SU-DHL-6 (cell line): Measurements from ENCODE around the gene SEMA3D.

Experiments
- EZH2phosphoT487 ChIP-seq: fragments of 200-600 bp; sonication (generic), shearing (Covaris generic); conservative IDR thresholded peaks from 2 replicates; pipeline ENCODE4 v1.6.1; 2018; ENCODE audit warnings: mild to moderate bottlenecking, antibody characterized with exemption, low read length, moderate library complexity, mixed read lengths
- TF ChIP-seq, protein P1 (sequence below): fragments of 200-600 bp; sonication (generic); IDR thresholded peaks from one replicate; pipeline ENCODE4 v1.5.1; 2017; ENCODE audit warnings: antibody characterized with exemption, mild to moderate bottlenecking, low read length, moderate library complexity; ENCODE audit not compliant: insufficient read depth, poor library complexity, severe bottlenecking

DNA sequence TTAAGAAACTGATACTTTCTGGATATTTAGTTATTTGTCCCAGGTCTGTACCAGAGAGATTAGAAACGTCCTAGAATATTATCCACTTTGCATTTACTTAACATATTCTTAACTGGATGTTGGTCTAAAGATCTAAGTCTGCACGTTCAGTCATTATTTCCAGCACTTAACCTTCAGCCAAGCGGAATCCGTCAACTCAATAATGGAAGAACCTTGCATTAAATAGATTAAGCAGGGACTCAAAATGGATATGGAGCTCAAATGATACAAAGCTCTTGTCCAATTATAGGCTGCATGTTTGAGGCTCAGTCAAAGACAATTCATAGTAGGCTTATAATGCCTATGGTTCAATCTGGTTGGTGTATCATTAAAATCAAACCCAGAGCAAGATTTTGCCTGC lies 162.9 kb downstream of the SEMA3D start:
- TF ChIP-seq, protein P1, sequence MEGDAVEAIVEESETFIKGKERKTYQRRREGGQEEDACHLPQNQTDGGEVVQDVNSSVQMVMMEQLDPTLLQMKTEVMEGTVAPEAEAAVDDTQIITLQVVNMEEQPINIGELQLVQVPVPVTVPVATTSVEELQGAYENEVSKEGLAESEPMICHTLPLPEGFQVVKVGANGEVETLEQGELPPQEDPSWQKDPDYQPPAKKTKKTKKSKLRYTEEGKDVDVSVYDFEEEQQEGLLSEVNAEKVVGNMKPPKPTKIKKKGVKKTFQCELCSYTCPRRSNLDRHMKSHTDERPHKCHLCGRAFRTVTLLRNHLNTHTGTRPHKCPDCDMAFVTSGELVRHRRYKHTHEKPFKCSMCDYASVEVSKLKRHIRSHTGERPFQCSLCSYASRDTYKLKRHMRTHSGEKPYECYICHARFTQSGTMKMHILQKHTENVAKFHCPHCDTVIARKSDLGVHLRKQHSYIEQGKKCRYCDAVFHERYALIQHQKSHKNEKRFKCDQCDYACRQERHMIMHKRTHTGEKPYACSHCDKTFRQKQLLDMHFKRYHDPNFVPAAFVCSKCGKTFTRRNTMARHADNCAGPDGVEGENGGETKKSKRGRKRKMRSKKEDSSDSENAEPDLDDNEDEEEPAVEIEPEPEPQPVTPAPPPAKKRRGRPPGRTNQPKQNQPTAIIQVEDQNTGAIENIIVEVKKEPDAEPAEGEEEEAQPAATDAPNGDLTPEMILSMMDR: no peak
- TF ChIP-seq EZH2phosphoT487: no peak
